HG03103 (cell line): ENCODE measurements around the gene RBKS.

ENCODE experiments used
- ATAC-seq: cut with Tn5 transposase; IDR thresholded peaks from one replicate; pipeline ENCODE4 v1.9.1; 2021; ENCODE audit warnings: low read depth; ENCODE audit not compliant: unreplicated experiment

Gene RBKS

DNA sequence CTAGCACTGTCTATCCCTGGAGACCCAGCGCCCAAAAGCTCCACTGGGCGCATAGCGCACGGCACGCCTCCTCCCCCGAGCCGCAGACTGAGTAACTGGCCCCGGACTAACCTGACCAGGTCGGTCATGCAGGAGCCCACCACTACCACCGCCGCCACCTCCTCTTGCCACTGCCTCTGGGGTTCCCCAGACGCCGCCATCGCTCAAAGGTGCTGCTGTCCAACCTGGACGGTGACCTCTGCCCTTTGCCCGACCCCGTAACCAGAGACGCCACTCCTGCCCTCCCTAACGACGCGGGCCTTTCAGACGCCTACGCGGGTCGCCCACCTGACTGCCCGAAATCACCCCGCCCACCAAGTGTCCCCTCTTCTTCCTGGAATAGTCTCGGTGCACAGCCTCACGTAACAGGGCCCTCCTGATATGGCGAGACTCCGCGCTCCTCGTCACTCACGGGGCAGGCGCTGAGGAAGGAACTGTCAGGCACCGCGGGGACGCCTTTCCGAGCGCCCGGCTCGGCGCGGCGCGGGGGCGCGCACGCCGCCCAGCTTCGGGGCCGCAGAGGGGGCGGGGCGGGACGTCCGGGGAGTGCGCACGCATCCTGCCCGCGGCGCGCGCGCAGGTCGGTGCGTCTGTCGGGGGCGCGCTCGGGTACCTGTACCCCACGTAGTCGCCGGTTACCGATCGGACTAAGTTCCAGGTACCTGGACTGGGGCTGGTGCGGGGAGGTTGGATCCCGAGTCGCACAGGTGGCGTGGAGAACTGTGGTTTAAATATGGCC, at the start of gene RBKS, which contains the start of gene BABAM2:
Gene RBKS, minus strand, starts transcription at position 242 of the 778 bp plus-strand sequence. Its CDS starts 42 bp downstream, at position 200.
Gene BABAM2, plus strand, starts transcription at position 584 of the 778 bp plus-strand sequence. CDS start 3,828 bp downstream, outside the sequence.
- peak; percentile 62 for ATAC-seq

DNA sequence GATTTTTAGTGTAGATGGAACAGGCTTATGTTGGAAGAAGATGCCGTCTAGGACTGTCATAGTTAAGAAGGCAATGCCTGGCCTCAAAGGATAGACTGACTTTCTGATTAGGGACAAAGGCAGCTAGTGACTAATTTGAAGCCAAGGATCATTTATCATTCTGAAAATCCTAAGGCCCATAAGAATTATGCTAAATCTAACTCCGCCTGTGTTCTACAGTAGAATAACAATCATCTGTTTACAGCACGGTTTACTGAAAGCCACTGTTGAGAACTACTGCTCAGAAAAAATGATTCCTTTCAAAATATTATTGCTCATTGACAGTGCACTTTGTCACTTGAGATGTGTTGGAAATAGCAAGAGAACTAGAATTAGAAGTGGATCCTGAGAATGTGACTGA, 44.8 kb upstream of the RBKS start:
- ATAC-seq = no peak

DNA sequence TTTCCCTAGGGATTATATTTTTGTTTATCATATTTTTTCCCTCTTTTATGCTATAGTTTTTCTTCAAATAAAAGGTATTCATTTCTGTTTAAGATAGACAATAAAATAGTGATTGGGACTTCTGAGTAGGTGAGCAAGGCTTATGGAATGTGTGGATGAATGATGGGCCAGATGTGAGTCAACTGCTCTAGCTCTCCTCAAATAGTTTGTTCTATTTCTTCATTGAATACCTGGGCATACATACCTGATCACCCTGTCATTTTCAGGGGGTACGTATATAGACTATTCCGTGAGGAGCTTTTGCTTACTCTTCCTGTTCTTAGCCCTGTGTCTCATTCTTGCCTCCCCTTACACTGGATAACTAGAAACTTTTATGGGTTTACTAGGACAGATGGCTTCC, 42.2 kb upstream of the RBKS start:
- no peak for ATAC-seq

DNA sequence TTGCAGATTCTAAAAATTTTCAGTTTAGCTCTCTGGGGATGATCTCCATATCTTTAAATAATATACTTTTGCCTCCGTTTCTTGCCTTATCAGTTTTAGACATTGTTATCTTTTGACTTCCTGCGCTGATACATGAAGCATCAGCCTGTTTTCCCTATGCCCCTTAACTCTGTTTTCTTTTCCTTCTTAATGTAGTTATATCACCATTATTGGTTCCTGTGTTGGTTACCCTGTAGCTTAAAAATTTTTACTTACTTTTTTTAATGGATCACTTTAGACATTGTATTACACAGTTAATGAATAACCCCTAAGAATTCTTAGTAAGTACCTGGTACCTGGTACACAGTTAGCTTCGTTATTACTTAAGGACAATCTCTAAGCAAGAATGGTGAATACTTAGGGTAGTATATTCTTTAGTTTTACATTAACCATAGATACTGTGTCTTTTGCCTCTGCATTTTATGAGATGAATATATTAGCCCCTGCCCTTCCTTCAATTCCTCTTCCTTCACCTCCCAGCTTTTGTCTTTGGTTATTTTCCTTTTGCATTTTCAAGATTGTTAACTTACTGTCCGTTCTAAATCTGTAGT, 41.3 kb upstream of the RBKS start:
- ATAC-seq = no peak

DNA sequence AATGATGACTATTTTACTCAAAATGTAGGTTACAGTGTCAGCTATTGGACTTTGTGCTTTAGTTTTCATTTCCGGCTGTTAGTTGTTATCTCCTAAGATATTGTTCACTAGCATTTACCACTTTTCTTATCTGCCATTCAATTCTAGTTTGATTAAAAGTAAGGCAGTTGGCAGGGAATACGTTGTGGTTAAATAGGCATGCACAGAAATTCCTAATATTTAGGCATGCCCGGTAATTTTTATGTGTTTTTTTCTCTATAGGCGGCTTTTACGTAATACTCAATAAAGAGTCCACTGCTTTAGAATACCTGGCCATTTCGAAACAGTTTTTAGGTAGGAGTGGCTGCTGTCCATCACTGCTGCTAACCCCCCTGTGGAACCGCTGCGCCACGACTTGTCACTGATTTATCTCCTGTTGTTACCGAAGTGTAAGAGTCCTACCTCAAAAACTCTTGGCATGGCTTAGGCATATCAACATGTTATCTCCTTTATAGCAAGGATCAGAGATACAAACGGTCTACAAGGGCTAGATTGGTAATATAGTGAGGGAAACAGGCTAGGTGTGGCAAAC, 39.8 kb upstream of the RBKS start:
- no peak for ATAC-seq

DNA sequence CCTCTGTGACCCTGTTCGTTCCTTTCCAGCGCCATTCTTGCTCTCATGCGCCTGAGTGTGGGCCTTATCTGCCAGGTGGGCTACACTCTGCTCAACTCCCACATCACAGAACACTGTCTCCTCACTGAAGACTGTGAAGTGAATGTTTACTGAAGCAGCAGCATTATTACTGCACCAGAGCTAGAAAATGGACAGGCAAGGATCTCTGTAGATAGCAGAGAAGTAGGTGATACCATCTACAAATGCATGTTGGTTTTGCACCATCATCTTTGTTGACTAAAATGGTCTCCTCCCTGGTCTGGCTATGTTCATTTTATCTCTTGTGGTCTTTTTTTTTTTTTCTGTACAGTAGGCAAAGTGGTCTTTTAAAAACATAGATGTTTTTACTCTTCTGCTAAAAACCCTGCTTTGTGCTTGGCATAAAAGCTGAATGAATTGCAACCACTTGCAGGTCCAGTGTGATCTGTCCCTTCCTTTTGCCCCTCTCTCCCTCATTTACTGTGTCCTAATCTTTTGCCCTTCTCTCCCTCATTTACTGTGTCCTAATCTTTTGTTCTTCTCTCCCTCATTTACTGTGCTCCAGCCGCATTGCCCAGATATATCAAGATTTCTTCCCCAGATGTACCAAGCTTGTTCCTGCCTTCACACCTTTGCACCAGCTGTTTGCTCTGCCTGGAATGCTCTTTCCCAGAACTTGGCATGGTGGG, 35.7 kb upstream of the RBKS start:
- ATAC-seq = no peak

DNA sequence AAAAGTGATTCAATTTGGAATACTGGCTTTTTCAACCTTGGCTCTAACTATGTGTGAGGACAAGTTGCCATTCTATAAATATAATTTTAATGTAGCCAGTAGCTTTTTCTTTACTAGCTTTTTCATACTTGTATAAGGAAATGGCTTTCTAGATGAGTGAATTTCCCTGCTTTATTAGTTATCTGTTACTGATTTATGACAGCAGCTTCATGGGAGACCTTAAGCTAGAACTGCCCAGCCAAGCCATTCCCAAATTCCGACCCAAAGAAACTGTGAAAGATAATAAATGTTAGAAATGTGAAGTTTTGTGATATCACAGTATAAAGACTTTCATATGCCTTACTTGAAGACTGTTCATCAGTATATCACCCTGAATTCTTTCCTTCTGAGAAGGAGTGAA, 32.7 kb upstream of the RBKS start:
- no peak for ATAC-seq

DNA sequence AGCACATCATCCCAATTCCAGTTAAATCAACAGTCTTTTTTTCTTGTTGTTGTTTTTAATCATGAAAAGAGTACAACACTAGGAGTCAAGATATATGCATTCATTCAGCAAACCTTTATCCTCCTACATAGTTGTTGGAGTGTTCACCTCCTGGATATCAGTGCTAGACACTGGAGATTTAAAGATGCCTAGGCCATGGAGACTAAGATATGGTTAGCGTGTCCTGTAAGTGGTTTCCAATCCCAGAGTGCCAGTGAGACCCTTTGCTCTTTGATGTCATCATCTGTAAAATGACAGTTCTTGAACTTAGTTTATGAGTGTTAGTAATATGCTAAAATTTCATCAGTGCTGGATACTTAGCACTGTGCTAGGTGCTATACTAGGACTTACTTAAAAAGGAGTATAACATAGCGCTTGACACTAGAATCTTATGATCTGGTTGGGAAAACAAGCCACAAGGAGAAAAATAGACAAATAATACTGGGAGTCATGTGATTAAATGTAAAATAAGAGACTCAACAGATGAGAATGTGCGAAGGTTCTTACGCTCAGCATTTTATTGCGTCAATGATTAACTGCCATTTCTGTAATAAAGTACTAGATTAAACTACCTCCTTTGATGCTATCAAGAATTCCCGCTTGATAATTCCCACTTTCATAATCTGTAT, 31.8 kb upstream of the RBKS start:
- ATAC-seq = no peak

DNA sequence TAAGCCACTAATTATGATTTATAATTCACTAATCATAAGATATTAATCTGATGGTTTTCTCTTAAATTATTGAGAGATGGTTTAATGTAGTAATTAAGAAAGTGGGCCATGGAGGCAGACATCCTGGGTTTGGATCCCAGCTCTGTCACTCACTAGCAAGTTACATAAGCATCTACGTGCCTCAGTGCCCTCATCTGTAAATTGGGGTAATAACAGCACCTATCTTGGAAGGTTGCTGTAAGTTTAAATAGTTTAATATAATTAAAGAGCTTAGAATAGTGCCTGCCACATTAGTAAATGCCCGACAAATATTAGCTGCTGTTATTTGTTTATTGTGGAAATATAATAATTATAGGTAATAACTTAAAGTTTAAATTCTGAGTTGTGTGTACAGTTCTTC, 31.2 kb upstream of the RBKS start:
- ATAC-seq = no peak

DNA sequence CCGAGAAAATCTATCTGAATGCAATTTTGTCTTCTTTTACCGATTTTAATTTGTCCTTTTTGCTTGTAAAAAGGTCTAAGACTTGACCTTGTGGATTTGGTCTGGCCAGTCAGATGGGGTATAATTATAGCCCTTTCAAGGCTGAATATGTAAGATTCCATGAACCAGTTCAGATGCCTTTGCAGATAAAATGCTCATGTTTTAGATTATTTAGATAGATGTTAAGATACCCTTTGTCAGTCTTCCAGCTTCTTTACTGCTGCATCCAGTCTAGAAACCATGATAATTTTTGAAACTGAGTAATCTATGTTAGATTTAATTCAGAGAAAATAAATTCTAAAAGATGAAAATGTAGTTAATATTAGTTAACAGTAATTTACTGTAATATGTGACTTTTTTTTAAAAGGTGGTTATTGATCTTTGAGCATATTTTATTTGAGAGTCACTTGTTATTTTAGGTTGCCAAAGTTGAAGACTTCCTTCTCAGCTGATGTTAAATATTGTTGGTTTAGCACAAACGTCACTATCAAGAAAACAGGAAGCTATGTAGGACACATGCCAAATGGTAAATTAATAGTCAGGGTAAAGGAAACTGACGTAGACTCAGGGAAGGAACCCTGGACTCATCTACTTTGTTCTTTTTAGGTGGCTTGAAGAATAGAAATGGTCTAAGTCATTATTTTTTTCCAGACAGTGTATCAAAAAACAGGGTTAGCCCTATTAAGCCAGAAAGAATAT, 30.1 kb upstream of the RBKS start:
- no peak for ATAC-seq

DNA sequence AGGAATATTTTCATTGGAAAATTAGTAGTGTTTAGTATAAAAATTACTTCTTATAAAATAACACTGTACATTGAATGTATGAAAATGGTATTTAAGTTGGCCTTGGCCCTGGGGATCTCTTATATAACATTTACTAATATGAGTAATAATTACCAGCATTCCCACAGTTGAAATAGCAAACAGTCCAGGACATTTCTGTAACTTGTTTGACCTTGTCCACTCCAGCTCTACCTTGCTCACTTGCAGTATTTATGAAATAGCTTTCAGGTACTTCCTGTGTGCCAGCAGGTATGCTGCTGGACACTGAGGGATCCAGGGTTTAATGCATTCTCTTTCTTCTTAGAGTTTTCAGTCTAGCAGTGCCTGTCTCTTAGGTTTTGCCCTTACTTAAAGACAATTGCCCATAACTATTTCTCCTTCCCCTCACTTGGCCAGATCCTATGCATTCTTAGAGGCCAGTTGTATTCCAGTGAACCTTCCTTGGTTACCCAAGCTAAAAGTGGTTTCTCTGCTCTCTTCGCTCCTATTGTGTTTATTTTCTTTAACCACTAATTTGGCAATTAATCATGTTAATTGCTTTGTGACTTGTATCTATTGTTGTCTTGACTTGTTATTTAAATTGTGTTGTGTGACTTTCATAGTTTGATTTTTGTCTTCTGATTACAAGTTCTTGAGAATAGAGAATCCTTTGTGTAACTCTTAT, 26.3 kb upstream of the RBKS start:
- no peak for ATAC-seq

DNA sequence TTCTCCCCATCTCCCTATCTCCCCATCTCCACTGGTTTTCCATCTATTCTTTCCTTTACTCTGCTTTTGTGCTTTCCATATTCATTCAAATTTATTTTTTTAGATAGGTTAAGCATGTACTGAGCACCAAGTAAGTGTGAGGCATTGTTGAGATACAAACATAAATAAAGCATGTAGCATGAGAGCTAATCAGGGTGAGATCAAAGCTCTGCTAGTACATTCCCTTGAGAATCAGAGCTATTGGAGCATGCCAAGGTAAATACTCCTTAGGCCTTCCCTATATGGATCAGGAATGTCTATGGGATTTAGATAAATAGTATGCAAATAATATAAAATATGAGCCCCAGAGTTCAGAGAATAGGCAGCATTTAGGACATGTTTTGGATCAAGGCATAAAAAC, 25.7 kb upstream of the RBKS start:
- no peak for ATAC-seq

DNA sequence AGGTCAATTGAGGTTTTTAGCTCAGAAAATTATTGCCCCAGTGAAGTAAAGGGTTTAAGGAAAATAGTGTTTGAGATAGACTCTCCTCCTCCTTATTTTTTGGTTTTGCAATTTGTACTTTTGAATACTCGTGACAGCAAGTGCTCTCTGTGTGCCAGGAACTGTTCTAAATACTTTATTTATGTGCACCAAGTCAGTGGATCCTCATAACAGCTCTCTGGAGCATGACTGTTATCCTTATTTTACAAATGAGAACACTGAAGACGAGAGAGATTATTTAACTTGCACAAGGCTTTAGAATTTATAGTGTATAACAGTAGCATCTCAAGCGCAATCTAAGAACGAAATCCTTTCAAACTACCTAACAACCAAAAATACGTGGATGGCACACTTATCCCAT, 25.0 kb upstream of the RBKS start:
- ATAC-seq = no peak

DNA sequence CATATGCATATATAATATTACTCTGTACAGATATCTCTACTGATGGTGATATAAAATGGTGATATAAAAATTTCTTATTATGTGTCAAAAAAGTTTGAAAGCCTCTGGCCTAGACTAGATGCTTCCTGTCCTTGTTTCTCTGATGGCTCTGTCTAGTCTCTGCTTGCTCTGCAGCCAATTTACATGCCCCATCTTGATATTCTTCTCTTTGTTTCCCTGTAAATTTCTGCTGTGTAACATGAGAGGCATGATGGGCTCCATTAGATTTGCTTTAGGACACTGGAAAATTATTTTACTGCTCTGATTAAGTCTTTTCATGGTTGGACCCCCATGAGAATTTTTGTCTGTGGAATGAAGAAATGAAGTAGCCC, 24.6 kb upstream of the RBKS start:
- ATAC-seq = no peak

DNA sequence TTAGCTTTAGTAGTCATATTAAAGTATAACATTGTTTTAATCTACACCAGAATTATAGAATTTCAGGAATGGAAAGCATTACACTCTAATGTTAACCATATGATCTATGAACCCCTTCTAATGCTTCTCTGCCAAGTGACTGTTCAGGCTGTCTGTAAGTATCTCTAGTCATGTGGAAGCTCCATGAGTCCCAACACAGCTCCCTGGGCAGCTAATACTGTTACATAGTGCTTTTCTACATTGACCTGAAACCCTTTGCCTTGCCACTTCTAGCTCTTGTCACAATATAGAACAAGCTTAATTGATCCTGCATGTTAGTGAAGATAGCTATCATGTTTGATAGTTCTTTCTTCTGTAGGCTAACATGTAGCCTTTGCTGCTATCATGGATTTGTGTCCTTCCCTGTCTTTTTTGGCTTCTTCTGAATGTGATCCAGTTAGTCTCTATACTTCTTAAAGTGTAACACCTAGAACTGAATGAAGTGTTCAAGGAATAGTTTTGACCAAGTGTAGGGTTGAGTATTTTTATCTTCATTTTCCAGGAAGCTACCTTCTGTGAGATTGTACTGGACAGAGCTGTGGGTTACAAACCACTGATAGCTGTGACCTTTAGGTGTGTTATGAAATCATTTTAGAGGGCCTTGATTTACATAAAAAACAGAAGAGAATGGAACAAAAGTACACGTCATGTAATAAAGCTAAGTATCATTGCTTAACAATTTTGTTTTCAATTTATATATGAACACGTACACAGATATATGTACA, 24.0 kb upstream of the RBKS start:
- no peak for ATAC-seq

DNA sequence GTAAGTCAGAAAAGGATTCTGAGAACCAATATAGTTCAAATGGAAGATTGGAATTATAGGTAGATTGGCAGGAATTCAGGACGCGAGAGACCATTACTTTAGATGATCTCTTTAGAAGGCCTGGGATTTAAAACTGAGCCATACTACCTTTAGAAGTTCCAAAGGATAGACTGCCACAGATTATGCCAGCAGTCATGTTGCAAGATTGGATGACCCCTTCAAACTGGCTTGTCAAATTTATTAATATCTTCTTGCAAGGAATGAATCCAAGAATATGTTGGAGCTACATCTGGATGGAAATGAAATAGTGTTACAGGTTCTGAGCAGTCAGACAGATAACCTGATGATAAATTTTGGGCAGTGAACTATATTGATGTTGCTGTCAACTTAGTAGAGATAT, 22.3 kb upstream of the RBKS start:
- no peak for ATAC-seq

DNA sequence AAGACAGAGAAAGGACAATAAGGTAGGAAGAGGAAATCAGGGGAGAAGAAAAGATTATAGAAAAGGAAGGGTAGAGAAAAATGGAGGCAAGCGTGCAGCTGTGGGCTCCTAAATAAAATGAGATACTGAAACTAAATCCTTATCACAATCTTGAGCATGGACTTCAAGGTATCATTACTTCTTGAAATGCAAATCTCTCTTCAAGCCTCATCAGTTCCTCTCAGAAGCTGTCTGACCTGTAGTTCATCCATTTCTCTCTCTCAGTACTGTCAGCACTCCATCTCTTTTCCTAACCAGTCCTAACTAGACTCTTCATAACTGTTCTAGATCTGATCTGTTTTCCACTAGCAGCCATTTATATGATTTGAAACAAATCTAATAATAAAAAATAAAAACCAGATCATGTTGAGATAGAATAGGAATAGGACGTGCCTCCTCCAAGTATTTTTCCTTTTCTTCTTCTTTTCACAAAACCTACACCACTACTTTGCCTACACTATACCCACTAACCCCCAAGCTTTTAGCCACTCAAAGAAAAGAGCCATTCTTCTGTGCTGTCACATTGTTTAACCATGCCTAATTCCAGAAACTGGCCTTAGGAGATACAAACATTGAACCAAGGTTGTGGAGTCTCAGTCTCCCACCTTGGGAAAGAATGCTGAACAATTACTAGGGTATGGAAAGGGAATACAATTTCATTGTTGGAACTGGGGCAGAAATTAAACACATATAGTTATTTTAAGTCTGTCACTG, 21.4 kb upstream of the RBKS start:
- no peak for ATAC-seq

DNA sequence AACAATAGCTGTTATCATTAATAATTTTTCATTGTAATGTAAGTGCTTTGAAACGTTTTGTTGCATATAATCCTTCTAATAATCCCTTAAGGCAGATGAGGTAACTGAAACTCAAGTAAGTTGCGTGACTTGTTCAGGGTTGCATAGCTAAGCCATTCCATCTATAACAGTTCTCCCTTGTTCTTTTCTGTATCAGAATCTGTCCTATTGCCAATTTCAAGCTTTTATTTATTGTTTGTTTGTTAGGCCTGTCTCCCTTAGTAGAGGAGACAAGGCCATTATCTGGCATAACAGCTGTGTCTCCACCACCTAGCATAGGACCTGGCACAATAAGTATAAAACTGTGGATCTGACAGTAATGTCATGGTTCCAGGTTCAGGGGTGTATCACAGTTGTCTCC, 19.7 kb upstream of the RBKS start:
- no peak for ATAC-seq
